B cell (primary cell): ENCODE results near the gene RHOT2. TPM values are rescaled to one million over a fixed set of nuclear protein-coding genes. Genes with fewer than 3 reads are reported as not detected.

Source experiments
- ATAC-seq: fragments of 200-7000 bp; cut with Tn5 transposase; one replicate; pipeline ENCODE4 v1.10.0; 2021; ENCODE audit warnings: low read depth, mild to moderate bottlenecking, moderate number of reproducible peaks, moderate library complexity
- CTCF ChIA-PET: fragments of 350-600 bp; sonication (Branson Sonifier 250); formaldehyde crosslinking; loops from one replicate; lab custom pipeline; 2021; ENCODE audit warnings: antibody characterized with exemption, inconsistent platforms; lab: Charles Lee
- POLR2A ChIA-PET: fragments of 350-600 bp; sonication (Branson Sonifier 250); formaldehyde crosslinking; loops from one replicate; lab custom pipeline; 2021; ENCODE audit warnings: antibody characterized with exemption; lab: Charles Lee
- DNase-seq: peaks from one replicate; pipeline ENCODE4 v3.0.0; 2013
- H2AFZ ChIP-seq: 2 replicates; pipeline ENCODE4 v1.6.1; 2012; ENCODE audit warnings: mild to moderate bottlenecking, low read depth, low read length; ENCODE audit not compliant: insufficient read depth, poor library complexity, severe bottlenecking
- H3K27ac ChIP-seq, 2 donors: 1 replicate in 1 of 2; 2 replicates in 1 of 2; pipeline ENCODE4 v1.5.1; 2012 to 2013; ENCODE audit warnings: low read length in 2 of 2, mild to moderate bottlenecking in 2 of 2, moderate library complexity in 1 of 2
- H3K27me3 ChIP-seq, 4 experiments: fragments of 200-600 bp in 1 of 4; sonication (generic) in 1 of 4; replicated peaks in 1 of 4; 1 replicate in 2 of 4; 2 replicates in 2 of 4; pipeline versions ENCODE4 v1.6.1 to v1.7.0; 2013 to 2016; ENCODE audit warnings: low read length in 3 of 4, mild to moderate bottlenecking in 2 of 4, mixed read lengths in 1 of 4, moderate library complexity in 1 of 4; ENCODE audit not compliant: insufficient read depth in 4 of 4, control insufficient read depth in 3 of 4; ENCODE audit errors: control extremely low read depth in 1 of 4
- H3K36me3 ChIP-seq, 2 experiments: replicated peaks in 1 of 2; 1 replicate in 1 of 2; 2 replicates in 1 of 2; pipeline versions ENCODE4 v1.6.1 to v1.7.1; 2013; ENCODE audit warnings: low read length in 1 of 2; ENCODE audit not compliant: insufficient read depth in 2 of 2, control insufficient read depth in 1 of 2; ENCODE audit errors: control extremely low read depth in 1 of 2, extremely low read depth in 1 of 2
- H3K4me1 ChIP-seq, 2 donors: fragments of 200-600 bp in 1 of 2; sonication (generic) in 1 of 2; 1 replicate in 1 of 2; 2 replicates in 1 of 2; pipeline versions ENCODE4 v1.5.1 to v1.6.1; 2013 to 2017; ENCODE audit warnings: low read length in 2 of 2; ENCODE audit not compliant: control insufficient read depth in 2 of 2, insufficient read depth in 2 of 2
- H3K4me2 ChIP-seq: replicated peaks from 2 replicates; pipeline ENCODE3; 2012; ENCODE audit warnings: mild to moderate bottlenecking, low read depth, low read length; ENCODE audit not compliant: poor library complexity, severe bottlenecking
- H3K4me3 ChIP-seq, 5 experiments: fragments of 200-600 bp in 1 of 5; sonication (generic) in 1 of 5; 1 replicate in 3 of 5; 2 replicates in 2 of 5; pipeline versions ENCODE4 v1.5.1 to v1.7.0; 2011 to 2016; ENCODE audit warnings: low read length in 4 of 5, mild to moderate bottlenecking in 4 of 5, low read depth in 2 of 5, control low read depth in 1 of 5, moderate library complexity in 1 of 5; ENCODE audit not compliant: insufficient read depth in 1 of 5; ENCODE audit errors: control extremely low read depth in 1 of 5, extremely low read depth in 1 of 5
- H3K79me2 ChIP-seq: fragments of 200-600 bp; sonication (generic); one replicate; pipeline ENCODE4 v1.6.0; 2016; ENCODE audit warnings: low read length; ENCODE audit not compliant: control insufficient read depth, insufficient read depth
- H3K9ac ChIP-seq: fragments of 200-600 bp; sonication (generic); 2 replicates; pipeline ENCODE4 v1.6.1; 2017; ENCODE audit warnings: mild to moderate bottlenecking, low read length, moderate library complexity
- H3K9me3 ChIP-seq, 3 donors: one replicate each; pipeline versions ENCODE4 v1.6.1 to v1.7.1; 2013; ENCODE audit warnings: low read length in 2 of 3; ENCODE audit not compliant: control insufficient read depth in 2 of 3, insufficient read depth in 1 of 3; ENCODE audit errors: control extremely low read depth in 1 of 3
- H4K20me1 ChIP-seq: 2 replicates; pipeline ENCODE4 v1.6.0; 2012; ENCODE audit warnings: mild to moderate bottlenecking, low read length; ENCODE audit not compliant: insufficient read depth, control insufficient read depth, poor library complexity, severe bottlenecking
- H3K27ac Mint-ChIP-seq: one replicate; pipeline ENCODE4 v1.8.0; 2021; ENCODE audit warnings: mixed read lengths
- H3K27me3 Mint-ChIP-seq: one replicate; pipeline ENCODE4 v1.8.0; 2021; ENCODE audit warnings: mixed read lengths
- H3K4me1 Mint-ChIP-seq: one replicate; pipeline ENCODE4 v1.8.0; 2021; ENCODE audit warnings: mixed read lengths
- H3K4me3 Mint-ChIP-seq: one replicate; pipeline ENCODE4 v1.8.0; 2021; ENCODE audit warnings: mixed read lengths
- H3K9me3 Mint-ChIP-seq: one replicate; pipeline ENCODE4 v1.8.0; 2022; ENCODE audit warnings: mixed read lengths; ENCODE audit not compliant: insufficient read depth
- CTCF ChIP-seq: fragments of 200-600 bp; IDR thresholded peaks from one replicate; pipeline ENCODE4 v1.8.0; 2022; ENCODE audit warnings: antibody characterized with exemption, mild to moderate bottlenecking
- EZH2 ChIP-seq: IDR thresholded peaks from 2 replicates; pipeline ENCODE4 v1.6.1; 2012; ENCODE audit warnings: borderline replicate concordance, low read depth, mild to moderate bottlenecking, moderate library complexity, low read length; ENCODE audit not compliant: insufficient read depth, poor library complexity, severe bottlenecking
- WGBS: methylation state at CpG from one replicate; pipeline ENCODE4 v1.1.5; 2013; ENCODE audit warnings: missing lambda C conversion rate; ENCODE audit not compliant: insufficient coverage; 5-methylcytosine and 5-hydroxymethylcytosine counted together
- intact Hi-C: fragments of 100-400 bp; cut with micrococcal nuclease; formaldehyde crosslinking; loops from one replicate; pipeline ENCODE4 v1.10.0; 2022
- polyA plus RNA-seq: library from polyadenylated mRNA; depleted of rRNA; stranded (reverse); fragments of >200 nt; gene quantifications from 2 replicates; pipeline ENCODE4 v1.2.3, GENCODE V29; 2012
- total RNA-seq, 2 donors: library from RNA; stranded (reverse); fragments of 120-200 nt in 1 of 2; gene quantifications; 1 replicate in 1 of 2; 2 replicates in 1 of 2; pipeline versions ENCODE4 v1.2.3 to v1.2.4, GENCODE V29; 2013 to 2022

RHOT2 gene
- total and polyA plus RNA-seq, 2 donors (not counting 1 experiment from before 2014, with no cell fraction given): 207 to 461 TPM

- CTCF ChIA-PET: interaction anchor here (1.0 to 3.8 kb wide), 5 partner anchors 9 to 64 kb away, joined by 3 to 26 read pairs (median 9); partner anchors contain the start of genes CIAO3 and JMJD8
- peak within 1 kb of the TSS; percentile 84 for H3K4me3 Mint-ChIP-seq
- peak within 1 kb of the TSS; percentile 54 to 86 for H3K27ac ChIP-seq
- WGBS: 5% methylated on average over 106 of the region's 106 CpGs
- H2AFZ ChIP-seq: peak within 1 kb of the TSS; percentile 77
- POLR2A ChIA-PET: interaction anchor here (1.0 to 1.9 kb wide), 4 partner anchors 14 to 37 kb away, joined by 3 to 5 read pairs (median 4); partner anchors contain the start of genes JMJD8 and WDR24
- ATAC-seq (peak; percentile 86), DNase-seq (peak; percentile 92)
- peak within 1 kb of the TSS; percentile 77 for H3K9ac ChIP-seq
- H4K20me1 ChIP-seq: peaks cover 23% of the 10 kb centered on the region
- H3K4me3 ChIP-seq: peak within 1 kb of the TSS; percentile 34 to 76 (median 73)
- H3K36me3 ChIP-seq: no peaks in the 10 kb centered on the region
- peak within 1 kb of the TSS; percentile 80 for H3K27ac Mint-ChIP-seq
- H3K9me3 ChIP-seq: peaks cover 0 to 8% (median 0%) of the 10 kb centered on the region in 3 donors
- no peak for TF ChIP-seq CTCF
- TF ChIP-seq EZH2: no peak
- intact Hi-C loops: loop anchor here (5.0 kb wide), 1 partner anchor 39 kb away; the partner anchor contains the start of genes JMJD8 and STUB1
- peaks cover 21% of the 10 kb centered on the region for H3K4me1 Mint-ChIP-seq
- no peaks in the 10 kb centered on the region for H3K9me3 Mint-ChIP-seq
- H3K27me3 ChIP-seq: peaks cover 0 to 6% (median 3%) of the 10 kb centered on the region in 4 experiments
- H3K27me3 Mint-ChIP-seq: no peaks in the 10 kb centered on the region
- H3K4me2 ChIP-seq: peak within 1 kb of the TSS; percentile 98
- no peaks in the 10 kb centered on the region for H3K79me2 ChIP-seq
- peaks cover 21 to 38% of the 10 kb centered on the region in 2 donors for H3K4me1 ChIP-seq
These were observed 53.2 kb downstream of the RHOT2 start, which contains the start of gene ANTKMT for GRCh38 chr16:720990-721764. Gene ANTKMT (plus strand): TSS chr16:721146. CDS start chr16:721275, 129 bp downstream.
